Mucosa of rectum (tissue), 2 donors: ENCODE data around the gene PGAM2.
"Not testable (repeated sequence)": the region's sequence is repeated elsewhere in the genome, so short reads cannot be mapped to it uniquely, and the experiment has no call there.

ENCODE experiments used
- H3K27ac ChIP-seq, 2 donors: one replicate each; pipeline ENCODE4 v1.7.0; 2013; ENCODE audit warnings: inconsistent platforms in 2 of 2, low read depth in 2 of 2, low read length in 2 of 2
- H3K27me3 ChIP-seq, 2 donors: one replicate each; pipeline ENCODE4 v1.7.0; 2013; ENCODE audit warnings: low read length in 2 of 2; ENCODE audit not compliant: control insufficient read depth in 2 of 2, insufficient read depth in 2 of 2
- H3K36me3 ChIP-seq, 2 donors: one replicate each; pipeline ENCODE4 v1.7.0; 2013; ENCODE audit warnings: low read length in 2 of 2; ENCODE audit not compliant: control insufficient read depth in 2 of 2, insufficient read depth in 2 of 2
- H3K4me1 ChIP-seq, 2 donors: one replicate each; pipeline ENCODE4 v1.7.0; 2013; ENCODE audit warnings: low read length in 2 of 2, mild to moderate bottlenecking in 1 of 2; ENCODE audit not compliant: control insufficient read depth in 2 of 2, insufficient read depth in 2 of 2
- H3K4me3 ChIP-seq, 2 donors: one replicate each; pipeline ENCODE4 v1.7.0; 2013; ENCODE audit warnings: low read length in 2 of 2
- H3K9ac ChIP-seq, 2 donors: one replicate each; pipeline ENCODE4 v1.7.0; 2013; ENCODE audit warnings: low read length in 2 of 2, low read depth in 1 of 2, mild to moderate bottlenecking in 1 of 2
- H3K9me3 ChIP-seq, 2 donors: one replicate each; pipeline ENCODE4 v1.7.0; 2013; ENCODE audit warnings: low read length in 2 of 2; ENCODE audit not compliant: control insufficient read depth in 2 of 2
- donor health status: healthy.
- donor health status: Normal muscosa, but diverticular disease.

The PGAM2 gene

GRCh38 chr7:44050121-44050914 lies 15.0 kb downstream of the PGAM2 start:
- no peaks in the 10 kb centered on the region for H3K27me3 ChIP-seq
- no peak overlapping the region for H3K27ac ChIP-seq
- peaks cover 40 to 43% of the 10 kb centered on the region in 2 donors for H3K36me3 ChIP-seq
- H3K9me3 ChIP-seq, result no peaks in the 10 kb centered on the region
- H3K4me1 ChIP-seq, result peaks cover 14 to 16% of the 10 kb centered on the region in 2 donors
- no peak overlapping the region for H3K9ac ChIP-seq
- no peak overlapping the region for H3K4me3 ChIP-seq

DNA sequence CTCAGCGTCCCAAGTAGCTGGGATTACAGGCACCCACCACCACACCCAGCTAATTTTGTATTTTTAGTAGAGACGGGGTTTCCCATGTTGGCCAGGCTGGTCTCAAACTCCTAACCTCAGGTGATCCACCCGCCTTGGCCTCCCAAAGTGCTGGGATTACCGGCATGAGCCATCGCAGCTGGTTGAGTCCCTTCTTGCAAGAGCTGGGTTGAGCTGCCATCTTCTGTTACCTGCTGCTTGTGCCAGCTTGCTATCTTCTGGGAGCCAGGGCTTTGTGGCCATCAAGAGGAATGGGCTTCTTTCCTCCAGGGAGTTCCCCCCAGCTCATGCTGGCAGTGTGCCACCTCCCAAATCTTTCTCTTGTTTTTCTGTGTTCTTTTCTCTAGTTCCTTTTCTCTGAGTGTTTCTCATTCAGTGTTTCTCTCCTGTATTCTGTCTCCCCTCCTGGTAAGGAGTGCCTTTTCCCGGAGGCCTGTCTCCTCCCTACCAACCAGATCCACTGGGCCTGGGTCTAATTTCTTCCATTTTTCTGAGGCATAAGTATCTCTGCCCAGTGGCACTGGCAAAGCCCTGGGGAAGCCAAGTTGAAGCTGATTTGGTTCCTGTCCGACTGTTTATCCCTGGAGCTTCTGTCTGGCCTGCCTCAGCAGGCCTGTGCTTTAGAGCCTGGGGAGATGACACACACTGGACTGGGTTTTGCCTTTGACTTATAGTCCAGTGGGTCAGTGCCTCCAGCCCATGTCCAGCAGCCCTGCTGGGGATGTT lies 17.2 kb downstream of the PGAM2 start:
- Histone ChIP-seq H3K4me1 (peaks cover 26% of the 10 kb centered on the region in 2 donors), H3K4me3 (no peak overlapping the region), H3K36me3 (peaks cover 37 to 39% of the 10 kb centered on the region in 2 donors), H3K27me3 (no peaks in the 10 kb centered on the region), H3K9ac (no peak overlapping the region), H3K27ac (no peak overlapping the region), H3K9me3 (no peaks in the 10 kb centered on the region)

- Histone ChIP-seq H3K9ac (no peak overlapping the region), H3K9me3 (no peaks in the 10 kb centered on the region), H3K4me3 (peak overlapping the region in 1 of 2 donors; percentile 93), H3K4me1 (peaks cover 26% of the 10 kb centered on the region in 2 donors), H3K36me3 (peaks cover 25% of the 10 kb centered on the region in 2 donors), H3K27ac (peak overlapping the region; percentile 92), H3K27me3 (no peaks in the 10 kb centered on the region)
These were observed 18.9 kb downstream of the PGAM2 start for GRCh38 chr7:44046321-44047061.

DNA sequence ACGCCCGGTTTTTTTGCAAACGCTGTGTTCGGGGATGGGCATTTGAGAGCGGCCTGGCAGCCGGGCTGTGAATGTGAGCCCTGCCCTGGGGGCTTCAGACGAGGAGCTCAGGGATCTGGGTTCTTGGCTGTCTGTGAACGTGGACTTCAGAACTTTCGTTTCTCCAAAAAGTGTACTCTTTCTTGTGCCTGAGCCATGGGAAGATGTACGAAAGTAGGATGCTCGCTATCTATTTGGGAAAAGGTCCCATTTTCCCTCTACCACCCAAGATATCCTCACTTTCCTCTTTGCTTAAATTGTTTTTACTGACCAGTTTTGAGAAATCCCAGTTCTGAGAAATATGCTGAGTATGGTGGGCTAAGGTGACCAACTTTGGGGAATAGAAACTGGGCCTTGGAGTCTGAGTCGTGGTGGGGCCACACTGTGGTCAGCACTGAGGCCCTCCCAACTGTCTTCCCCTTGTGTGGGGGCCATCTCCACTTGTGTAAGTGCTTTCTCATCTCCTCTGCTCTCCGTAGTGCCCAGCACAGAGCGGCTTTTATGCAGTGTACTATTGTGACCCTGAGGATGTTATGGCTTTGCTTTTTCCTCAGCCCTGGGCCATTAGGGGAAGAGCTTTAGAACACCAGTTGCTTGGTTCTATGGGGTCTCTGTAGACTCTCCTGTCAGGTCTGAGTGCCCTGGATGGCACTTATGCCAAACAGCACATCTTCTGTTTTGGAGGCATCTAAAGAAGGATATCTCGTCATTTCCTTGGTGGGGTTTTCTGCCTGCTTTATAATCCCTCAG lies 19.9 kb downstream of the PGAM2 start:
- peaks cover 15% of the 10 kb centered on the region in 2 donors for H3K36me3 ChIP-seq
- H3K27ac ChIP-seq, result peak overlapping the region; percentile 92
- peak overlapping the region; percentile 93 to 94 for H3K4me3 ChIP-seq
- H3K9ac ChIP-seq, result peak overlapping the region; percentile 92 to 93
- H3K27me3 ChIP-seq, result no peaks in the 10 kb centered on the region
- H3K4me1 ChIP-seq, result peaks cover 26 to 29% of the 10 kb centered on the region in 2 donors
- H3K9me3 ChIP-seq, result no peaks in the 10 kb centered on the region

DNA sequence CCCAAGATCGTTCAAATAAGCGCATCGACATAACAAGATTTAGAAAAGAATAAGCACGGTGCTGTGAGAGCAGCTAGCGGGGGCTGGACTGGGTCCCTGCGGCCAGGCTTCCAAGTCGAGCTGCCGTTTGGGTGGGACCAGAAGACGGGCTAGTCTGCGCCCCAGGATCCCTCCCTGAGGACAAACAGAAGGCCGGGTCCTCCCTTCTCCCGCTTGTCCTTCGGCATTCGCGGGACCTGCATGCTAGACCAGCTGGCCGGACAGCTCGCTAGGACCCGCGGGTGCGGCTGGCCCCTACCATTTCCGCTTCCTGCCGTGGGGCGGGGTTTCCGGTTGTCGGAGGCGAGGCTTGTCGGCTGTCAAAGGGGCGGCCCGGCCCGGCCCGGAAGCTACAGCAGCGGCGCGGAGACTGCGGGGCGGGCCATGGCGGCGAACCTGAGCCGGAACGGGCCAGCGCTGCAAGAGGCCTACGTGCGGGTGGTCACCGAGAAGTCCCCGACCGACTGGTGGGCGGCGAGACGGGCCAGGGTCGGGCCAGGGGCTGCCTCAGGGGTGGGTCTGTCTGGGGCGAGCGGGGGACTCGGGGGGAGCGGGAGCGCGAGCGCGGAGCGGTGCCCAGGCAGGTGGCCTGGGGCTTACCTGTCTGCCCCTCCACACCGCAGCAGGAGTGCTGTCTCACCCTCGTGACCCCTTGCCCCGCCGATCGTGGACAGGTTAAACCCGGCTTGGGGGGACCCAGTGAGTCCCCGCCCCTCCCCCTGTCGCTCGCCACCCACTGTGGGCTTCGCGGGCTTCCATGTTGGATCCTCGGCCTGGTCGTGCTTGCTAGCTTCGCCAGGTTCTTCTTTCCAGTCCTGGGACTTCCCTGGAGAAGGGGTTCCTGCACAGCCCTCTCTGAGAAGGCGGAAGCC lies 20.8 kb downstream of the PGAM2 start, which contains the start of gene DBNL:
TSS of gene DBNL (plus strand) at position 388 of the 911 bp plus-strand sequence. CDS start at position 424, 36 bp downstream.
- Histone ChIP-seq H3K9ac (peak within 1 kb of the TSS; percentile 93 to 95), H3K4me3 (peak within 1 kb of the TSS; percentile 93 to 94), H3K36me3 (peaks cover 6 to 8% of the 10 kb centered on the region in 2 donors), H3K27me3 (no peaks in the 10 kb centered on the region), H3K4me1 (peaks cover 26 to 29% of the 10 kb centered on the region in 2 donors), H3K27ac (peak within 1 kb of the TSS; percentile 92), H3K9me3 (no peaks in the 10 kb centered on the region)

DNA sequence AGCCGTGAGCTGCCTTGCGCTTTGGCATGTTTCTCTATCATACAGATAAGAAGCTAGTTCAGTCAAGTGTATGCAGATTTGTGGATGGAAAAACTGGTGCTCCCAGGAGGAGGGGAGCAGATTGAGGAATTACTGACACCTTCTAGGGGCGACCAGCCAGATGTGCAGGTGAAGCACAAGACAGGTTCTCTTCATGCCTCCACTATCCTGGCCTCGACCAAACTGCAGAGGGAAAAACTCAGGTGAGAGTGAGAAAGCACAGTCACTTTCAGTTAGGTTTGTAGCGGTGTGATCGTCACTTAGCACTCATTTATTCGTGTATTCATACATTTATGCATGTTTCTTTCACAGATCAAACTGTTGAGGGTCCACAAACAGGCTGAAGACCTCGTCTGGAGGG lies 21.5 kb downstream of the PGAM2 start:
- Histone ChIP-seq H3K27ac (peak overlapping the region; percentile 92), H3K27me3 (no peaks in the 10 kb centered on the region), H3K4me3 (peak overlapping the region; percentile 93 to 94), H3K36me3 (peaks cover 5 to 8% of the 10 kb centered on the region in 2 donors), H3K9ac (peak overlapping the region; percentile 93 to 95), H3K4me1 (peaks cover 26 to 29% of the 10 kb centered on the region in 2 donors), H3K9me3 (no peaks in the 10 kb centered on the region)

DNA sequence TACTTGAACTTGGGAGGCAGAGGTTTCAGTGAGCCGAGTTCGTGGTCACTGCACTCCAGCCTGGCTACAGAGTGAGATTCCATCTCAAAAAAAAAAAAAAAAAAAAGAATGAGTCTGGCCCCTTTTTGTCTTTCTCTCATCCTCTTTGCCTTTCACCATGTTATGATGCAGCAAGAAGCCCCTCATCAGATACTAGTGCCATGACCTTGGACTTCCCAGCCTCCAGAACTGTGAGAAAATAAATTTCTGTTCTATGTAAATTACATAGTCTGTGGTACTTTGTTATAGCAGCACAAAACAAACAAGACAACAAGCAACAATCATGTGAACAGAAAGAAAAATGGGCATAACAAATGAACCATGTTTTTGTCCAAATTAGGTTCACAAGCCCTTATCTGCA lies 23.1 kb downstream of the PGAM2 start:
- Histone ChIP-seq H3K36me3 (peaks cover 3 to 8% of the 10 kb centered on the region in 2 donors), H3K4me1 (peaks cover 26 to 29% of the 10 kb centered on the region in 2 donors), H3K27ac (no peak overlapping the region), H3K9ac (no peak overlapping the region), H3K9me3 (no peaks in the 10 kb centered on the region), H3K27me3 (no peaks in the 10 kb centered on the region), H3K4me3 (no peak overlapping the region)

- not testable (repeated sequence) for H3K27me3 ChIP-seq, H3K9me3 ChIP-seq, H3K36me3 ChIP-seq
- peaks cover 14 to 15% of the 10 kb centered on the region in 2 donors for H3K4me1 ChIP-seq
- peak overlapping the region; percentile 47 to 58 for H3K27ac ChIP-seq
- peak overlapping the region; percentile 47 to 52 for H3K9ac ChIP-seq
- H3K4me3 ChIP-seq, result peak overlapping the region; percentile 48 to 64
These were observed 24.9 kb downstream of the PGAM2 start for GRCh38 chr7:44040493-44040891.
